ENCODE data around the gene EFHD1.
A peak's percentile ranks its signal among the peaks of the same experiment; 100 is the strongest.

Gene EFHD1, protein sequence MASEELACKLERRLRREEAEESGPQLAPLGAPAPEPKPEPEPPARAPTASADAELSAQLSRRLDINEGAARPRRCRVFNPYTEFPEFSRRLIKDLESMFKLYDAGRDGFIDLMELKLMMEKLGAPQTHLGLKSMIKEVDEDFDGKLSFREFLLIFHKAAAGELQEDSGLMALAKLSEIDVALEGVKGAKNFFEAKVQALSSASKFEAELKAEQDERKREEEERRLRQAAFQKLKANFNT

GRCh38 chr2:232633413-232634205 is at the start of gene EFHD1:
EFHD1 (plus strand) TSS chr2:232633604; CDS start chr2:232633705, 101 bp downstream.
- H3K4me3 ChIP-seq (ENCODE audit: low read depth in 1 of 2, low read length in 1 of 2): peak within 1 kb of the TSS in 1 of 2 experiments; percentile 18
- peaks cover 6 to 11% of the 10 kb centered on the region in 2 experiments for H3K4me1 ChIP-seq (ENCODE audit: control insufficient read depth in 1 of 2, insufficient read depth in 1 of 2, low read depth in 1 of 2, low read length in 1 of 2)
- no peaks in the 10 kb centered on the region for H3K9me3 ChIP-seq
- H3K27ac ChIP-seq: no peak within 1 kb of the TSS
- no peak for TF ChIP-seq CTCF (IDR thresholded peaks at IDR 0.05)
- H3K36me3 ChIP-seq: no peaks in the 10 kb centered on the region
- H3K27me3 ChIP-seq: peaks cover 100% of the 10 kb centered on the region

DNA sequence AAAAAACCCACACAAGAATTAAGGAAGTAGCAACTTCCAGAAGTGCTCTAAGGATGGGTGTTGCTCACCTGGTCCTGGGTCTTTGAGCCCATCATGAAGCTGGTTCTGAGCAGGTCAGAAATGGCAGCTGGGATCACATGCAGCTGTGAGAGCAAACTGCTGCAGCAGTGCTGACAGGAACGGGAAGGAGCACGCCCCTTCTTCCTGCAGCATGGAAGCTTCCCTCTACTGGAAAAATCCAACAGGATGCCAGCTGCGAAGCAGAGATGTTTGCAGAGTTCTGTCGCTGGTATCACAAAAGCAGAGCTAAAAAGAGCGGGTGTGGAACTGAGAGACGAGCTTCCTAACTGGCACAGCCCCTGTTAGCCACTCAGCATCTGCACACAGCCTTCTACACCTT is 49.2 kb upstream of the EFHD1 start:
- Histone ChIP-seq H3K27ac (no peak overlapping the region), H3K4me1 (ENCODE audit: control insufficient read depth in 1 of 2, insufficient read depth in 1 of 2, low read depth in 1 of 2, low read length in 1 of 2) (no peaks in the 10 kb centered on the region), H3K36me3 (peaks cover 37% of the 10 kb centered on the region), H3K9me3 (no peaks in the 10 kb centered on the region), H3K4me3 (ENCODE audit: low read depth in 1 of 2, low read length in 1 of 2) (no peak overlapping the region), H3K27me3 (no peaks in the 10 kb centered on the region)
- no peak for TF ChIP-seq CTCF (IDR thresholded peaks at IDR 0.05)

GRCh38 chr2:232586943-232587505 is 46.4 kb upstream of the EFHD1 start:
- no peak for TF ChIP-seq CTCF (IDR thresholded peaks at IDR 0.05)
- H3K4me3 ChIP-seq (ENCODE audit: low read depth in 1 of 2, low read length in 1 of 2): no peak overlapping the region
- no peak overlapping the region for H3K27ac ChIP-seq
- no peaks in the 10 kb centered on the region for H3K9me3 ChIP-seq
- no peaks in the 10 kb centered on the region for H3K4me1 ChIP-seq (ENCODE audit: control insufficient read depth in 1 of 2, insufficient read depth in 1 of 2, low read depth in 1 of 2, low read length in 1 of 2)
- H3K27me3 ChIP-seq: no peaks in the 10 kb centered on the region
- H3K36me3 ChIP-seq: peaks cover 24% of the 10 kb centered on the region

DNA sequence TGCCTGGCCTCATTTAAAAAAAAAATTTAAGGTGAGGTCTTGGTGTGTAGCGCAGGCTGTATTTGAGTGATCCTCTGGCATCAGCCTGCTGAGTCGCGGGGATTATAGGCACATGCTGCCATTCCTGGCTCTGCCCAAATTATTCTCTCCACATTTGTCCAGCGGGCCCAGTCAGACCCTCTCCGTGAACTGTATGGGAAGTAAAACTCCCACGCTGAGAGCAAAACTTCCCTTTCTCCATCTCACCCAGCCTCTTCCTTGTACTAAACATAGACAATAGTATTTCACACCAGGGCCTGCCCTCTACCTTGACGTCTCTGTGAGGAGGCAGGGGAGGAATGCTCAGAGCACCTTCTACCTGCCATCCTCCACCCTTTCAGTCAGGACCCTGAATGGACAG is 45.9 kb upstream of the EFHD1 start:
- H3K4me3 ChIP-seq (ENCODE audit: low read depth in 1 of 2, low read length in 1 of 2): no peak overlapping the region

DNA sequence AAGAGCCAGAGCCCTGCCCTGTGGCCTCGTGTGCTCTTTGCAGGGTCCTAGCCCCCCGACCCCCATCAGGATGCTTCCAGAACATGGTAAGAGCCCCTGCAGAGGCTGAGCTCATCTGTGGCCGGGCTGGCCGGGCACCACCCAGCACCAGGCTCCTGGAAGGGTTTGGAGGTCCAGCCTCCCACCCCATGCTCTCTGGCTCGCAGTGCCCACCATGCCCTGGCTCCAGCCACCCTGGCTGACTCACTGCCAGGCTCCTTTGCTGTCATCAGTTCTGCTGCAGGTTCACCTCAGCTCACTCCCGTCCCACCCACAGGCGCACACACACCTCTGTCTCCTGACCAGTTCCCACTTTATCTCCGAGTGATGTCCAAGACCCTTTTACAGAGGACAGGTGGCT is 45.4 kb upstream of the EFHD1 start:
- H3K9me3 ChIP-seq: no peaks in the 10 kb centered on the region
- H3K36me3 ChIP-seq: peaks cover 14% of the 10 kb centered on the region
- no peaks in the 10 kb centered on the region for H3K4me1 ChIP-seq (ENCODE audit: control insufficient read depth in 1 of 2, insufficient read depth in 1 of 2, low read depth in 1 of 2, low read length in 1 of 2)
- no peak overlapping the region for H3K27ac ChIP-seq
- no peak for TF ChIP-seq CTCF (IDR thresholded peaks at IDR 0.05)
- H3K27me3 ChIP-seq: no peaks in the 10 kb centered on the region
- no peak overlapping the region for H3K4me3 ChIP-seq (ENCODE audit: low read depth in 1 of 2, low read length in 1 of 2)

More for the DNA sequence above, 45.9 kb upstream of the EFHD1 start:
- H3K36me3 ChIP-seq: peaks cover 19% of the 10 kb centered on the region
- H3K9me3 ChIP-seq: no peaks in the 10 kb centered on the region
- no peaks in the 10 kb centered on the region for H3K4me1 ChIP-seq (ENCODE audit: control insufficient read depth in 1 of 2, insufficient read depth in 1 of 2, low read depth in 1 of 2, low read length in 1 of 2)
- TF ChIP-seq CTCF (IDR thresholded peaks at IDR 0.05): no peak
- H3K27ac ChIP-seq: no peak overlapping the region
- H3K27me3 ChIP-seq: no peaks in the 10 kb centered on the region
